Heart left ventricle (tissue), 13 donors: ENCODE measurements around the gene NFE2L3.

Experiments
- POLR2A ChIP-seq, 2 donors: fragments of 450-650 bp; IDR thresholded peaks; one replicate each; pipeline ENCODE4 v1.6.1; 2017; ENCODE audit warnings: antibody characterized with exemption in 2 of 2, mild to moderate bottlenecking in 2 of 2, moderate library complexity in 2 of 2
- TF ChIP-seq, protein P1 (sequence below), 12 donors: fragments of 200-600 bp; sonication (generic) in 4 of 12; IDR thresholded peaks; one replicate each; pipeline versions ENCODE4 v1.5.0 to v1.8.0; 2018 to 2022; ENCODE audit warnings: antibody characterized with exemption in 12 of 12, mild to moderate bottlenecking in 5 of 12
- donor health status: ischemic (EF 13 %, LVEDD 7.1; RV severe dilation, severe dysfunction).
- donor health status: DM: no; HTN: yes; CAD: no.
- donor health status: DM: no; HTN: no; CAD: no.
- donor health status: ischemic (EF 25% LVEDD 6.9; RV normal size, moderate dysfunction).
- donor health status: ischemic (EF 25% LVEDD 5.7; RV mildly dilated, moderate dysfunction).
- donor health status: ischemic (EF 35%, LVEDD 5.7; RV mildly dilated, moderate dysfunction).
- donor health status: nonischemic (EF 11% LVEDD 7.7; RV severe dilation, severe dysfunction).
- donor health status: DM: yes; HTN: yes; CAD: no.
- donor health status: PGD.
- donor health status: ischemic (EF 29% LVEDD 5.4; RV normal size, mild dysfunction).
- donor health status: nonischemic (EF 23%, LVEDD 6.1; RV moderate dilation, normal function).

DNA sequence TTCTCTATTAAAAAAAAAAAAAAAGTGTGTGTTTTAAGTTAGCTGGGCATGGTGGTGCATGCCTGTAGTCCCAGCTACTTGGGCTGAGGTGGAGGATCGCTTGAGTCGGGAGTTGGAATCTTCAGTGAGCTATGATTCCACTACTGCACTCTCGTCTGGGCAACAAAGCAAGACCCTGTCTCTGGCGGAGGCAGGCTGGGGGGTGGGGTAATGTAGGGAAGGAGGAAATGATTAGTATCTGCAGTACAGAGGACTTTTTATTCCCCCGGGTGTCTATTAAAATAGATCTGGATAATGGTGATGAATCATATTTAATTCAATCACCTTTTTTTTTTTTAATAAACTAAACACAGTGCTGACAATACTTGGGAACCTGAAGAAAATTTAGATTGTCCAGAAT lies 56.0 kb downstream of the NFE2L3 start:
- TF ChIP-seq, protein P1, sequence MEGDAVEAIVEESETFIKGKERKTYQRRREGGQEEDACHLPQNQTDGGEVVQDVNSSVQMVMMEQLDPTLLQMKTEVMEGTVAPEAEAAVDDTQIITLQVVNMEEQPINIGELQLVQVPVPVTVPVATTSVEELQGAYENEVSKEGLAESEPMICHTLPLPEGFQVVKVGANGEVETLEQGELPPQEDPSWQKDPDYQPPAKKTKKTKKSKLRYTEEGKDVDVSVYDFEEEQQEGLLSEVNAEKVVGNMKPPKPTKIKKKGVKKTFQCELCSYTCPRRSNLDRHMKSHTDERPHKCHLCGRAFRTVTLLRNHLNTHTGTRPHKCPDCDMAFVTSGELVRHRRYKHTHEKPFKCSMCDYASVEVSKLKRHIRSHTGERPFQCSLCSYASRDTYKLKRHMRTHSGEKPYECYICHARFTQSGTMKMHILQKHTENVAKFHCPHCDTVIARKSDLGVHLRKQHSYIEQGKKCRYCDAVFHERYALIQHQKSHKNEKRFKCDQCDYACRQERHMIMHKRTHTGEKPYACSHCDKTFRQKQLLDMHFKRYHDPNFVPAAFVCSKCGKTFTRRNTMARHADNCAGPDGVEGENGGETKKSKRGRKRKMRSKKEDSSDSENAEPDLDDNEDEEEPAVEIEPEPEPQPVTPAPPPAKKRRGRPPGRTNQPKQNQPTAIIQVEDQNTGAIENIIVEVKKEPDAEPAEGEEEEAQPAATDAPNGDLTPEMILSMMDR (IDR thresholded peaks at IDR 0.05): no peak
- no peak for TF ChIP-seq POLR2A (IDR thresholded peaks at IDR 0.05)
